HL-60 (cell line): Measurements from ENCODE around the gene KIAA1210.

ENCODE experiments used
- DNase-seq, 2 experiments: peaks; one replicate each; pipeline ENCODE4 v3.0.0-alpha.2; 2010 to 2020; ENCODE audit warnings: low read depth in 1 of 2, low spot score in 1 of 2
- H3K27ac ChIP-seq: fragments of 250-450 bp; sonication (Bioruptor Pico); replicated peaks from 2 replicates; pipeline ENCODE4 v1.5.1; 2020; ENCODE audit warnings: mild to moderate bottlenecking, moderate library complexity
- H3K27me3 ChIP-seq: fragments of 250-450 bp; sonication (Bioruptor Pico); 2 replicates; pipeline ENCODE4 v1.5.1; 2021; ENCODE audit warnings: mild to moderate bottlenecking, moderate library complexity; ENCODE audit not compliant: insufficient read depth, poor library complexity, severe bottlenecking
- H3K4me3 ChIP-seq: replicated peaks from 2 replicates; pipeline ENCODE4 v1.5.1; 2011; ENCODE audit warnings: mild to moderate bottlenecking, control low read depth, low read length; ENCODE audit not compliant: insufficient read depth
- GABPA ChIP-seq: IDR thresholded peaks from 2 replicates; pipeline ENCODE4 v1.6.1; 2012; ENCODE audit warnings: low read depth
- POLR2AphosphoS5 ChIP-seq: IDR thresholded peaks from 2 replicates; pipeline ENCODE4 v1.6.1; 2012; ENCODE audit warnings: low read depth
- SPI1 ChIP-seq: IDR thresholded peaks from 2 replicates; pipeline ENCODE4 v1.6.1; 2012; ENCODE audit warnings: low read depth, mild to moderate bottlenecking, borderline replicate concordance
- TF ChIP-seq, protein P1 (sequence below): IDR thresholded peaks from 2 replicates; pipeline ENCODE4 v1.6.1; 2012; ENCODE audit warnings: low read depth; ENCODE audit not compliant: insufficient replicate concordance
- TF ChIP-seq, protein P2 (sequence below): IDR thresholded peaks from one replicate; pipeline ENCODE4 v1.5.1; 2011; ENCODE audit warnings: low read length, control low read depth, inconsistent platforms; ENCODE audit not compliant: insufficient read depth

The KIAA1210 gene

DNA sequence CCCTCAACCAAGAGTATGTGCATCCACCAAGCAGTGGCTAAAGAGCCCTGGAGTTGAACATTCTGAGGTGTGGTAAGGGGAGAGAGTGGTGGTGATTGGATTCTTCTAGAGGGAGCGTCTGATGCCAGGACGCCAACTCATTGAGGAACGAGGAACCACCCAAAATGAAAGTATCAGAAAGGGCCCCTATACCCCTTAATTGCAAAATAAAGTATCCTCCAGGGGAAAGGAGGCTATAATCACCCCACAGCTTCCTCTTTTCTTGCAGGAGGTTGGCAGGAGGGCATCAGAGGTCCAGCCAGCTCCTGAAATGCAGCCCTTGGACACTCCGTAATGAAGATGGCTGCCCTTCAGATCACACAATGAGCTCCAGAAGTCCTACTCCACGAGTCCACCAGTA, 5.3 kb upstream of the KIAA1210 start:
- Histone ChIP-seq H3K4me3 (no peak overlapping the region), H3K27ac (no peak overlapping the region), H3K27me3 (no peaks in the 10 kb centered on the region)
- TF ChIP-seq, protein P1, sequence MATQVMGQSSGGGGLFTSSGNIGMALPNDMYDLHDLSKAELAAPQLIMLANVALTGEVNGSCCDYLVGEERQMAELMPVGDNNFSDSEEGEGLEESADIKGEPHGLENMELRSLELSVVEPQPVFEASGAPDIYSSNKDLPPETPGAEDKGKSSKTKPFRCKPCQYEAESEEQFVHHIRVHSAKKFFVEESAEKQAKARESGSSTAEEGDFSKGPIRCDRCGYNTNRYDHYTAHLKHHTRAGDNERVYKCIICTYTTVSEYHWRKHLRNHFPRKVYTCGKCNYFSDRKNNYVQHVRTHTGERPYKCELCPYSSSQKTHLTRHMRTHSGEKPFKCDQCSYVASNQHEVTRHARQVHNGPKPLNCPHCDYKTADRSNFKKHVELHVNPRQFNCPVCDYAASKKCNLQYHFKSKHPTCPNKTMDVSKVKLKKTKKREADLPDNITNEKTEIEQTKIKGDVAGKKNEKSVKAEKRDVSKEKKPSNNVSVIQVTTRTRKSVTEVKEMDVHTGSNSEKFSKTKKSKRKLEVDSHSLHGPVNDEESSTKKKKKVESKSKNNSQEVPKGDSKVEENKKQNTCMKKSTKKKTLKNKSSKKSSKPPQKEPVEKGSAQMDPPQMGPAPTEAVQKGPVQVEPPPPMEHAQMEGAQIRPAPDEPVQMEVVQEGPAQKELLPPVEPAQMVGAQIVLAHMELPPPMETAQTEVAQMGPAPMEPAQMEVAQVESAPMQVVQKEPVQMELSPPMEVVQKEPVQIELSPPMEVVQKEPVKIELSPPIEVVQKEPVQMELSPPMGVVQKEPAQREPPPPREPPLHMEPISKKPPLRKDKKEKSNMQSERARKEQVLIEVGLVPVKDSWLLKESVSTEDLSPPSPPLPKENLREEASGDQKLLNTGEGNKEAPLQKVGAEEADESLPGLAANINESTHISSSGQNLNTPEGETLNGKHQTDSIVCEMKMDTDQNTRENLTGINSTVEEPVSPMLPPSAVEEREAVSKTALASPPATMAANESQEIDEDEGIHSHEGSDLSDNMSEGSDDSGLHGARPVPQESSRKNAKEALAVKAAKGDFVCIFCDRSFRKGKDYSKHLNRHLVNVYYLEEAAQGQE = no peak
- TF ChIP-seq GABPA (no peak), SPI1 (peak; percentile 4; the same call in 1 of the 2 replicates), POLR2AphosphoS5 (no peak)
- peak in 1 of 2 experiments; percentile 11 for DNase-seq

DNA sequence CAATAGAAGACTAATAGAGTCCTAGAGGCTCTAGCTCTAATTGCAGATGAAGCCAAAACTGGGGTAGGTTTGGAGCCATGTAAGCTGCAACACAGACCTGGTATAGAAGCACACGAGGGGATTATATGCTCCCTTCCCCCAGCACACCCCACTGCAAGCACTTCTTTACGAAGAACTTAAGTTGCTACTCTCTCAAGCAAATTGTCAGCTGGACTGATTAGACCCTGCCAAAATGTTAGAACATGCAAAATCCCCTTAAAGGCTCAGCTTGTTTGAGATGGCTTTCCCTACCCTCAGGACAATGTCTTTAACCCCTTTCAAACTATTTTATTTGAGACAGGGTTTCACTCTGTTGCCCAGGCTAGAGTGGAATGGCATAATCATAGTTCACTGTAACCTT, 4.7 kb upstream of the KIAA1210 start:
- no peak for DNase-seq
- TF ChIP-seq GABPA = no peak
- no peak for TF ChIP-seq POLR2AphosphoS5
- TF ChIP-seq, protein P1 = no peak
- TF ChIP-seq, protein P2, sequence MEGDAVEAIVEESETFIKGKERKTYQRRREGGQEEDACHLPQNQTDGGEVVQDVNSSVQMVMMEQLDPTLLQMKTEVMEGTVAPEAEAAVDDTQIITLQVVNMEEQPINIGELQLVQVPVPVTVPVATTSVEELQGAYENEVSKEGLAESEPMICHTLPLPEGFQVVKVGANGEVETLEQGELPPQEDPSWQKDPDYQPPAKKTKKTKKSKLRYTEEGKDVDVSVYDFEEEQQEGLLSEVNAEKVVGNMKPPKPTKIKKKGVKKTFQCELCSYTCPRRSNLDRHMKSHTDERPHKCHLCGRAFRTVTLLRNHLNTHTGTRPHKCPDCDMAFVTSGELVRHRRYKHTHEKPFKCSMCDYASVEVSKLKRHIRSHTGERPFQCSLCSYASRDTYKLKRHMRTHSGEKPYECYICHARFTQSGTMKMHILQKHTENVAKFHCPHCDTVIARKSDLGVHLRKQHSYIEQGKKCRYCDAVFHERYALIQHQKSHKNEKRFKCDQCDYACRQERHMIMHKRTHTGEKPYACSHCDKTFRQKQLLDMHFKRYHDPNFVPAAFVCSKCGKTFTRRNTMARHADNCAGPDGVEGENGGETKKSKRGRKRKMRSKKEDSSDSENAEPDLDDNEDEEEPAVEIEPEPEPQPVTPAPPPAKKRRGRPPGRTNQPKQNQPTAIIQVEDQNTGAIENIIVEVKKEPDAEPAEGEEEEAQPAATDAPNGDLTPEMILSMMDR = no peak
- TF ChIP-seq SPI1 = no peak
- Histone ChIP-seq H3K4me3 (no peak overlapping the region), H3K27ac (no peak overlapping the region), H3K27me3 (no peaks in the 10 kb centered on the region)

DNA sequence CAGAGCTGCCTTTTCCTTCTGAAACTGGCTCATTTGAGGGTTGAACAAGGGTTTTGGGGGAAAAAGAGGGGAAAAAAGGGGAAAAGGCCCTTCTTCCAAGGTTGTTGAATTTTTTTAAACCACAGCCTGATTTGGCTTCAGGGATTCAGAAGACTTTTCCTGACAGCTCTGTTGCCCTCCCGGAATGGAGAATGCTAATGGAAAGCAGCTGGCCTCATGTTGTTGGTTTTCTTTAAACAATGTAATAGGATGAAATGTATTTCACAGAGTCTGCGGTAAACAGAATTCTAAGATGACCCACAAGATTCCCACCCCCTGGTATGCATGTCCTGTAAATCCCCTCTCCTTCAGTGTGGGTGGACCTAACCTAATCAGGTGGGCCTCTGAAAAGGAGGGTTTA, 3.3 kb upstream of the KIAA1210 start:
- H3K4me3 ChIP-seq = no peak overlapping the region
- no peak for DNase-seq
- H3K27ac ChIP-seq = no peak overlapping the region
- peaks cover 2% of the 10 kb centered on the region for H3K27me3 ChIP-seq
- no peak for TF ChIP-seq SPI1
- TF ChIP-seq, protein P1 = no peak
- no peak for TF ChIP-seq GABPA
- TF ChIP-seq POLR2AphosphoS5 = no peak
- TF ChIP-seq, protein P2 = no peak
